Natural killer cell (primary cell): Measurements from ENCODE around the gene QRSL1. TPM values are rescaled to one million over a fixed set of nuclear protein-coding genes. Genes with fewer than 3 reads are reported as not detected.

Experiments used
- ATAC-seq, 3 donors: fragments of 150-1000 bp in 2 of 3; fragments of 200-7000 bp in 1 of 3; cut with Tn5 transposase; 1 replicate in 1 of 3; 2 replicates in 2 of 3; pipeline ENCODE4 v1.10.0; 2021; ENCODE audit warnings: mild to moderate bottlenecking in 2 of 3, moderate library complexity in 2 of 3
- DNase-seq, 2 donors: peaks; one replicate each; pipeline versions ENCODE4 v3.0.0 to v3.0.0-alpha.2; 2013 to 2021; ENCODE audit warnings: mixed read lengths in 1 of 2
- H3K27ac ChIP-seq: one replicate; pipeline ENCODE4 v1.5.1; 2013; ENCODE audit warnings: mild to moderate bottlenecking, low read length
- H3K27me3 ChIP-seq: one replicate; pipeline ENCODE4 v1.6.1; 2013; ENCODE audit warnings: low read length; ENCODE audit not compliant: control insufficient read depth, insufficient read depth
- H3K36me3 ChIP-seq: one replicate; pipeline ENCODE4 v1.6.1; 2013; ENCODE audit warnings: low read length; ENCODE audit not compliant: control insufficient read depth, insufficient read depth
- H3K4me1 ChIP-seq: one replicate; pipeline ENCODE4 v1.6.1; 2013; ENCODE audit warnings: low read length; ENCODE audit not compliant: control insufficient read depth, insufficient read depth
- H3K4me3 ChIP-seq: one replicate; pipeline ENCODE4 v1.5.1; 2013; ENCODE audit warnings: low read length
- H3K9me3 ChIP-seq: one replicate; pipeline ENCODE4 v1.6.1; 2013; ENCODE audit warnings: low read length; ENCODE audit not compliant: control insufficient read depth, insufficient read depth
- H3K27ac Mint-ChIP-seq, 2 donors: one replicate each; pipeline ENCODE4 v1.8.0; 2022; ENCODE audit warnings: mild to moderate bottlenecking in 2 of 2, mixed read lengths in 2 of 2, moderate library complexity in 1 of 2
- H3K27me3 Mint-ChIP-seq, 2 donors: one replicate each; pipeline ENCODE4 v1.8.0; 2022; ENCODE audit warnings: low read depth in 2 of 2, mixed read lengths in 2 of 2
- H3K36me3 Mint-ChIP-seq: one replicate; pipeline ENCODE4 v1.8.0; 2022; ENCODE audit warnings: mixed read lengths
- H3K4me1 Mint-ChIP-seq, 2 donors: one replicate each; pipeline ENCODE4 v1.8.0; 2022; ENCODE audit warnings: mixed read lengths in 2 of 2
- H3K4me3 Mint-ChIP-seq: one replicate; pipeline ENCODE4 v1.8.0; 2022; ENCODE audit warnings: mild to moderate bottlenecking, moderate library complexity, mixed read lengths
- H3K9me3 Mint-ChIP-seq, 2 donors: one replicate each; pipeline ENCODE4 v1.8.0; 2022; ENCODE audit warnings: mixed read lengths in 2 of 2
- WGBS: methylation state at CpG from one replicate; pipeline ENCODE4 v1.1.7; 2013; ENCODE audit warnings: missing lambda C conversion rate; ENCODE audit not compliant: insufficient coverage; 5-methylcytosine and 5-hydroxymethylcytosine counted together
- intact Hi-C: fragments of 100-400 bp; cut with micrococcal nuclease; formaldehyde crosslinking; loops from one replicate; pipeline ENCODE4 v1.14.2; 2022
- total RNA-seq, 4 donors: library from RNA; stranded (reverse); fragments of 120-200 nt in 1 of 4; gene quantifications; one replicate each; pipeline versions ENCODE4 v1.2.3 to v1.2.4, GENCODE V29; 2013 to 2022
- TF ChIP-seq, protein P1 (sequence below): fragments of 200-600 bp; IDR thresholded peaks from one replicate; pipeline ENCODE4 v1.8.0; 2022; ENCODE audit warnings: antibody characterized with exemption

Gene QRSL1
- total RNA-seq, 3 donors from 2014 or later (not counting 1 experiment from before 2014, with no cell fraction given), result 5.6 to 8.4 (median 6.5) TPM

GRCh38 chr6:106666282-106667021, 37.1 kb downstream of the QRSL1 start:
- Mint-ChIP-seq H3K9me3 (no peaks in the 10 kb centered on the region), H3K27ac (no peak overlapping the region), H3K27me3 (no peaks in the 10 kb centered on the region), H3K36me3 (no peaks in the 10 kb centered on the region), H3K4me3 (no peak overlapping the region), H3K4me1 (no peaks in the 10 kb centered on the region)
- H3K9me3 ChIP-seq, result no peaks in the 10 kb centered on the region
- no peaks in the 10 kb centered on the region for H3K4me1 ChIP-seq
- H3K4me3 ChIP-seq, result no peak overlapping the region
- no peak for ATAC-seq
- no peaks in the 10 kb centered on the region for H3K27me3 ChIP-seq
- no peak overlapping the region for H3K27ac ChIP-seq
- WGBS, result 60% methylated on average over 4 of the region's 6 CpGs
- TF ChIP-seq, protein P1, sequence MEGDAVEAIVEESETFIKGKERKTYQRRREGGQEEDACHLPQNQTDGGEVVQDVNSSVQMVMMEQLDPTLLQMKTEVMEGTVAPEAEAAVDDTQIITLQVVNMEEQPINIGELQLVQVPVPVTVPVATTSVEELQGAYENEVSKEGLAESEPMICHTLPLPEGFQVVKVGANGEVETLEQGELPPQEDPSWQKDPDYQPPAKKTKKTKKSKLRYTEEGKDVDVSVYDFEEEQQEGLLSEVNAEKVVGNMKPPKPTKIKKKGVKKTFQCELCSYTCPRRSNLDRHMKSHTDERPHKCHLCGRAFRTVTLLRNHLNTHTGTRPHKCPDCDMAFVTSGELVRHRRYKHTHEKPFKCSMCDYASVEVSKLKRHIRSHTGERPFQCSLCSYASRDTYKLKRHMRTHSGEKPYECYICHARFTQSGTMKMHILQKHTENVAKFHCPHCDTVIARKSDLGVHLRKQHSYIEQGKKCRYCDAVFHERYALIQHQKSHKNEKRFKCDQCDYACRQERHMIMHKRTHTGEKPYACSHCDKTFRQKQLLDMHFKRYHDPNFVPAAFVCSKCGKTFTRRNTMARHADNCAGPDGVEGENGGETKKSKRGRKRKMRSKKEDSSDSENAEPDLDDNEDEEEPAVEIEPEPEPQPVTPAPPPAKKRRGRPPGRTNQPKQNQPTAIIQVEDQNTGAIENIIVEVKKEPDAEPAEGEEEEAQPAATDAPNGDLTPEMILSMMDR, result no peak
- peaks cover 30% of the 10 kb centered on the region for H3K36me3 ChIP-seq
- no peak for DNase-seq
- intact Hi-C loops, result no loop called here

DNA sequence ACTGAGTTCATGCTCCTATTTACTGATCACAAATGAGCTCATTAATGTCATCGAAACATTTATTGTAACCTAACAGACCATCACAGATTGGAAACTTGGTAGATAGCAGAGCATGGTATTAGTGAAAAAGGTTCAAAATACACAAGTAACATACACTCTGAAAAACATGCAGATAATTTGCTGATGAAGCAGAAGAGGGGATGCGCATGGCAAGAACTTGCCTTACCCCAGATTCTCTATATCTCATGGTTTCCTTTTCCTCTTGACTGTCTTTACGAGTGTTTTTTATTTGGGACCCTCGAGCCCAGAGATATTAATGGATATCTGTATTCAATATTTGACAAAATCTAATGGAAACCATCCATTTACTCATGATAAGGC, 37.6 kb downstream of the QRSL1 start:
- no CpG with 5 or more reads among the region's 4 CpGs for WGBS
- intact Hi-C loops, result no loop called here
- H3K27ac Mint-ChIP-seq, result no peak overlapping the region

DNA sequence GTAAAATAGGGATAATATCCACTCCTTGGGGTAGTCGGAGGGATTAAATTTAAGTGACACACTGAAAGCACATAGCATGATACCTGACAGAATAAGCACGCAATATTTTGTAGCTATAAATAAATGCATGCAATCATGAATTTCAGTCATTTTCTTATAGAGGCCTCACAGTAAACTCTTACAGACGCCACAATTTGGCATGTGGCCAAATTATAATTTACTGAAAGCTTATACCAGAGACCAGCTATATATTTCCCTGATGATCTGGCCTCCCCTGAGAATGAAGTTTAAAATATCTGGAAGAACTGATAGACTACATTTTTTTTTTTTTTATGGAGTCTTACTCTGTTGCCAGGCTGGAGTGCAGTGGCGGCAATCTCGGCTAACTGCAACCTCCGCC, 40.9 kb downstream of the QRSL1 start:
- H3K9me3 Mint-ChIP-seq, result peaks cover 0 to 2% of the 10 kb centered on the region in 2 donors
- H3K27ac ChIP-seq, result no peak overlapping the region
- no peaks in the 10 kb centered on the region for H3K36me3 Mint-ChIP-seq
- DNase-seq, result no peak
- H3K4me1 ChIP-seq, result no peaks in the 10 kb centered on the region
- H3K27me3 Mint-ChIP-seq, result no peaks in the 10 kb centered on the region
- peaks cover 8% of the 10 kb centered on the region for H3K36me3 ChIP-seq
- no peaks in the 10 kb centered on the region for H3K4me1 Mint-ChIP-seq
- 95% methylated on average over 6 of the region's 6 CpGs for WGBS
- H3K27me3 ChIP-seq, result no peaks in the 10 kb centered on the region
- TF ChIP-seq, protein P1, result no peak
- ATAC-seq, result no peak
- H3K4me3 ChIP-seq, result no peak overlapping the region
- intact Hi-C loops, result no loop called here
- H3K4me3 Mint-ChIP-seq, result no peak overlapping the region
- H3K9me3 ChIP-seq, result no peaks in the 10 kb centered on the region
- no peak overlapping the region for H3K27ac Mint-ChIP-seq

More for the DNA sequence above, 37.6 kb downstream of the QRSL1 start:
- no peaks in the 10 kb centered on the region for H3K9me3 Mint-ChIP-seq
- no peaks in the 10 kb centered on the region for H3K4me1 Mint-ChIP-seq
- ATAC-seq, result no peak
- TF ChIP-seq, protein P1, result no peak
- no peak overlapping the region for H3K4me3 Mint-ChIP-seq
- Histone ChIP-seq H3K9me3 (no peaks in the 10 kb centered on the region), H3K27me3 (no peaks in the 10 kb centered on the region), H3K4me1 (no peaks in the 10 kb centered on the region), H3K36me3 (peaks cover 28% of the 10 kb centered on the region), H3K4me3 (no peak overlapping the region), H3K27ac (no peak overlapping the region)
- no peak for DNase-seq
- no peaks in the 10 kb centered on the region for H3K27me3 Mint-ChIP-seq
- no peaks in the 10 kb centered on the region for H3K36me3 Mint-ChIP-seq

DNA sequence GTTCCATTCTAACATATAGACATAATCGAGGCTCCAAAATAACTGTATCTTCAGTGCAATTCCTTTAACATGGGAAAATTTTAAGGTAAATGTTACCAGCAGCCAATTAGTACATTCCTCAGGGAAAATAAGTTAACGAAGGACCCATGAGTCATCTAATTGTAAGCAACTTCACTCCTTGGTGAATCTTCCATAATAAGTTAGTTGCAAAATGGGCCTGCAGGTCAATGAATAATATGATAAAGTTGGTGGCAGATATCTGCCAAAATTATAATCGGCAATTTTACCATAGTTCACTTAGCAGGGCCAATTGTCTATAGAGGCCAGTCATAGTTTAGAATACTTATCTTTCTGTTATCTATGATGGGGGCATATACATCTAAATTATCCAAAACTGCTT, 42.3 kb downstream of the QRSL1 start:
- no peak for ATAC-seq
- WGBS, result 100% methylated on average over 2 of the region's 3 CpGs

More for the DNA sequence above, 42.3 kb downstream of the QRSL1 start:
- H3K4me1 Mint-ChIP-seq, result no peaks in the 10 kb centered on the region
- no peaks in the 10 kb centered on the region for H3K4me1 ChIP-seq
- no peaks in the 10 kb centered on the region for H3K9me3 ChIP-seq
- intact Hi-C loops, result no loop called here
- no peaks in the 10 kb centered on the region for H3K27me3 ChIP-seq
- H3K4me3 Mint-ChIP-seq, result no peak overlapping the region
- H3K4me3 ChIP-seq, result no peak overlapping the region
- H3K36me3 ChIP-seq, result peaks cover 3% of the 10 kb centered on the region
- no peak overlapping the region for H3K27ac Mint-ChIP-seq
- TF ChIP-seq, protein P1, result no peak
- H3K27ac ChIP-seq, result no peak overlapping the region
- H3K36me3 Mint-ChIP-seq, result no peaks in the 10 kb centered on the region
- peaks cover 0 to 2% of the 10 kb centered on the region in 2 donors for H3K9me3 Mint-ChIP-seq
- no peaks in the 10 kb centered on the region for H3K27me3 Mint-ChIP-seq
- DNase-seq, result no peak
